Camera-type eye (tissue), 1 donor: ENCODE measurements around the gene FKBP1C. TPM values are rescaled to one million over a fixed set of nuclear protein-coding genes. Genes with fewer than 3 reads are reported as not detected.

Experiments
- total RNA-seq: library from RNA; depleted of rRNA; stranded (reverse); fragments of >200 nt; gene quantifications from one replicate; pipeline ENCODE4 v1.2.3, GENCODE V29; 2014

The FKBP1C gene
- total RNA-seq, result not detected

GRCh38 chr6:63211343-63211742 is at the start of gene FKBP1C:
Gene FKBP1C, plus strand, starts transcription at chr6:63211469.

Other genes with a start within 250 kb of the FKBP1C start
- gene LGSN, start 108.5 kb downstream of the FKBP1C start, total RNA-seq, result 729 TPM